Germinal center (tissue), 1 donor: ENCODE measurements around the gene NME9.

Experiments
- DNase-seq: peaks from one replicate; pipeline ENCODE4 v3.0.0; 2012; ENCODE audit warnings: mixed read lengths, low spot score

NME9 gene

DNA sequence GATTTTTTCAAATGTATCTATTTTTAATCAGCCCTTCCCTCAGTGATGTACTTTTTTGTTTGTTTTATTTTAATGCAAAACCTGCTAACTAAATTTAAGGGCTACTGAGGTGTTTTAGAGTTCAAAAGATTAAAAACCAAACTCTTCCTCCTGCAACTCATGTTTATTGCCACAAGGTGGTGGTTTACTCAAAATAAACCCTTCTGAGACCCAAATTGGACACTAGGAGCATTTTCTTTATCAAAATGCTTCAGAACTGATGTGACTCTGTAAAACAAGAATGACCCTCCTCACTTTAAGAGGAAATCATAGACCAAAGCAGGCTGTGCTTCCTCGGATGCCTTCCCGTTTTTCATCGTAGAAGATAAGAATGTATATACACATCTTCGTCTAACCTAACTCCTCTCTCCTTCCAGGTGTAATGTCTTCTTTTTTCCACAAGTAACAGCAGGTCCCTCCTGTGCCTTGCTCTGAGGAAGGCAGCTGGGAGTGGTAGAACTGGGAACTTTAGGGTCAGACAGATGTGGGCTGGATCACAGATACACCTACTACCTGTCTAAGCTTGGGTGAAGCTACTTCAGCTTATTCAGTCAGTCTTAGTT is 2.9 kb upstream of the NME9 start:
- DNase-seq: peak; percentile 42

DNA sequence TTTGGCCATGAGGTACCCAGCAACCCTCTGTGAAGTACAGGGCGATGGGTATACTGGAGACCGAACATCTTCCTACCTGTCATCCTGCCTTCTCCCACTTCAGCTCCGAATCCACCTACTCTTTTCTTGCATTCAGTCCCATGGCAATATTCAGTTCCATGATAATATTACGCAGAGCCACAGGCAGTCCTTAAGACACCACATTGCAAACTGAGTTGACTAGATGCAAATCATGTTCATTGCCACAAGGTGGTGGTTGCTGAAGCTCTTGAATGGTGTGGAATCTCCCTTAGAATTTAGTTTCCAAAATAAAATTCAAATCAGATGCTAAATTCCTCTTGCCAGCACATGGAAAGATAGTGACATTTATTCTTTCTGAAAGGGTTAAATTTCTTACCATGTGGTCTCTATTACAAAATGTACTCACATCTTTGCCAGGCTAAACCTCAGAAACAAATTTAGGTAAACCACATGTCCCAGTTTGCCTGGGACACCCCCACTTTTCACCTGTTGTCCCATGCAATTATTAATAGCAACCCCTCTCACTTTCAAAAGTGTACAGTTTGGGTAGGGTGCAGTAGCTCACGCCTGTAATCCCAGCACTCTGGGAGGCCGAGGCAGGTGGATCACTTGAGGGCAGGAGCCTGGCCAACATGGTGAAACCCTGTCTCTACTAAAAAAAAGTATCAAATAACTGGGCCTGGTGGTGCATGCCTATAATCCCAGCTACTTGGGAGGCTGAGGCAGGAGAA is 1.7 kb upstream of the NME9 start:
- DNase-seq: no peak

DNA sequence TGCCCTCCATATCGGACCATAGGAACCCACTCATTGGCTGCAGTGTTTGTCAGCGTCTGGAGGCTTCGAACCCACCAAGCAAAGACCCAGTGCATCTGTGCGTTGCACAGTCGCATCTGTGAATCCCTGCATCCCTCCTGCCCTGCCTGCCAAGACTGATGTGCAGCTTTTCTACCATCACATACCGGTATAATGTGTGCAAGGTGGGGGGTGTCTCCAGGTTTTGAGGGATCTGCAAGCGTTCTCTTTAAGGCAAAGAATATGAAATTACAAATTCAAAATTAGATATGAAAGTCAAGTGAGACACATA is 288 bp upstream of the NME9 start:
- no peak for DNase-seq

DNA sequence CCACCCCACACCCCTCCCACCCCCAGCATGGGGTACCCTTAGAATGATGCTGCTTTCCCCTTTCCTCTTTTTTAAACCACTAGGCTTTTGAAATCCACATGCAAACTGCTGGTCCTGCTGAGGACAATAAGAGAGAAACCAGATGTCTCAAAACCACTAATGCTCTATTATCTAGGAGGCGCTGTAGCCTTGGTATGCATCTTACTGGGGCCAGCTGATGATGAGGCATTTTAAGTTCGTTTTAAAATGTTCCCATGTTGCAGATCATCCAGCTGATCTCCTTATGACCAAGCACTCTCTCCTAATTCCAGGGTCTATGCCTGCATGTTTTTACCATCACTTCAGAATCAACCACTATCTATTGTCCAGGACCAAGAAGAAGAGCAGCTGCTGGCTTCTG is 1.3 kb downstream of the NME9 start:
- DNase-seq: no peak

DNA sequence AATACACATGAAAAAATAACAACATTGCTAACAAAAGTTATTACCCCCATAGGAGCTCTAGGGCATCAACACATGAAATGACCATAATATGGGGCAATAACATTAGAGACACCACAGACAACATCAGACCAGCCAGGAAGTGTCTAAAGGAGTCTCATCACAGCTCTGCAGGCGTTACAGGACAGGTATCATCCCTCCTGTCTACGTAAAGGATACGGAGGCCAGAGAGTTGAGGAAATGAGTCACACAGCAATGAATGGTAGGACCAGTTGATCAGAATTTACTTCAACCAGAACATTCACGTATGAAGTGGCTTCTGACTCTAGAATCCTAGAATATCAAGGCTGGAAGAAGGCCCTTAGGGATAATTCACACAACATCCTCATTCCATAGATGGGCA is 1.8 kb downstream of the NME9 start:
- DNase-seq: no peak

DNA sequence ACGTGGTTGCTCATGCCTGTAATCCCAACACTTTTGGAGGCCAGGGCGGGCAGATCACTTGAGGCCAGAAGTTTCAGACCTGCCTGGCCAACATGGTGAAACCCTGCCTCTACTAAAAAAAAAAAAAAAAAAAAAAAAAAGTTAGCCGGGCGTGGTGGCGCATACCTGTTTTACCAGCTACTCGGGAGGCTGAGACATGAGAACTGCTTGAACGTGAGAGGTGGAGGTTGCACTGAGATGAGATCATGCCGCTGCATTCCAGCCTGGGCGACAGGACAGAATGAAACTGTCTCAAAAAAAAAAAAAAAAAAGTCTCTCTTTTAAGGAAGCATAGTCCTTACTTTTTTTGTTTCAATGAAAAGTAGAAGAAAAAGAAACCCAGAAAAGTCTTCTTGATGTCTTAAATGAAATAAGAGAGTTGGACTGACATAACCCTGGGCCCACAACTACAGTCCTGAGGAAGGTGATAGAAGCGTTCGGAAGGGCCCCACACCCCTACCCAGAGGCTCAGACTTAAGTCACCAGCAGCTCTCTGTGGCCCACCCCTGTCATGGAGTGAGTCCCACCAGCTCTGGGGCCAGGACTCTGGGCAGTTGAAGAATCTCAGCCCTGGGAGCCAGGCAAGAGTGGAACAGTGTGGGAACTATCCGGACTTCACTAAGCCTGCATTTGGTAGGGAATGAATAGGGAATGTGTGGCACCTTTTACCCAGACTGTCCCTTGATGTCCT is 2.6 kb downstream of the NME9 start:
- no peak for DNase-seq

DNA sequence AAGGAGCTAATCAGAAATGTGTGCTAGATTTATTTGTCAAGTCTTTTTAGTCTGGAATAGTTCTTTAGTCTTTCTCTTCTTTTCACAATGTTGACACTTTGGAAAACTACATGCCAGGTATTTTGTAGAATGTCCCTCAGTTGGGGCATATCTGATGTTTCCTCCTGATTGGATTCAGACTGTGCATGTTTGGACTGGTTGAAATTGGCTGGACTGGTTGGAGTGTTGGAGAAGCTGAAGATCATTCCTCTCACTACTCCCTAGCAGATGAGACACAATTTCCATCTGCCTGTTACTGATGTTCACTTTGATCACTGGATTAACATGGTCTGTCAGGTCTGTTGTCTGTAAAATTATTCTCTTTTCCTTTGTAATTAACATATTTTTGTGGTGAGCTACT is 3.7 kb downstream of the NME9 start:
- no peak for DNase-seq

DNA sequence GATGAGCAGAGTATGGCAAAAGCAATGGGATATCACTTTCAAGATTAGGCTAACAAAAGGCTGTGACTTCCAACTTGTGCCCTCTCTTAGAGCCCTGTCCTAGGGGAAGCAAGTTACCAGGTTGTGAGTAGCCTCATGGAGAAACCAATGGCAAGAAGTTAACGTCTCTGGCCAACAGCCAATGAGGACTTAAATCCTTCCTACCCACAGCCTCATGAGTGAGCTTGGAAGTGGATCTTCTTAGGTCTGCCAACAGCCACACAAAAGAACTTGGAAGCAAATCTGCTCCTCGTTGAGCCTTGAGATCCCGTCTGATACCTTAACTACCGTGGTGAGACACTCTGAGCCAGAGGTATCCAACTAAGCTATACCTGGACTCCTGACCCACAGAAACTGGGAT is 5.7 kb downstream of the NME9 start:
- no peak for DNase-seq

DNA sequence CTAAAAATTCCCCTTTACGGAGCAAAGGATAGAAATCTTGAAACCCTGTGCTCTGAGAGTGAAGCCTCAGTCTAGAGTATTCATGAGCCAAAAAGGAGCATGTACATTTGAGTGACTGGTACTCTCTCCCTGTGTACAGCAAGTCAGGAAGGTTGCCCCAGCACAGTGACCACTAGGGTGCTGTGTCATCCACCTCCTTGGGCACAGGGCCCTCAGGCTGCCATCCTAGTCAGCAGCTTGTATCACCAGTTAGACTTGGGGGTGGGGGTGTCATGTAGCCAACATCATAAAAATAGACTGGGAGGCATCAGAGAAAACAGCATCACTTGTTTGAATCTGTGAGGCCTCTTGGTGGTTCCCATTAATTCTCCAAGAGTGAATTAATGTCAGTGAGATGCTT is 12.0 kb downstream of the NME9 start:
- DNase-seq: no peak

DNA sequence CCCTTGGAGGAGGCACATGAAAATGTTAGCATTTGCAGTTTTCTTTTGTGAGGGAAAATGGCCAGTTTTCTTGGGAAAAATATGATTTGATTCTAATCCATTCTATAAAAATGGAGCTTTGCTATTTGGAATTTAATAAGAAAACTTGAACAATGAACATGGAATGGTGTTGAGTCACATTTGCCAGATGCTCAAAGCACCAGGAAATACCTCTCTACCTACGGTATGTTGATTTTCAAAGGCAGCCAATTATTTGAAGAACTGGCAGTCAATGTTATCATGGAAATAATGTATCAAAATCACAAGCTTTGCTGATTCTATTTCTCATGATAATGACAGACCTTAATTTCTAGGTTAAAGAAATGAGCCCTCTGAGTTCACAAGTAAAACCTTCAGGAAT is 14.9 kb downstream of the NME9 start:
- no peak for DNase-seq

DNA sequence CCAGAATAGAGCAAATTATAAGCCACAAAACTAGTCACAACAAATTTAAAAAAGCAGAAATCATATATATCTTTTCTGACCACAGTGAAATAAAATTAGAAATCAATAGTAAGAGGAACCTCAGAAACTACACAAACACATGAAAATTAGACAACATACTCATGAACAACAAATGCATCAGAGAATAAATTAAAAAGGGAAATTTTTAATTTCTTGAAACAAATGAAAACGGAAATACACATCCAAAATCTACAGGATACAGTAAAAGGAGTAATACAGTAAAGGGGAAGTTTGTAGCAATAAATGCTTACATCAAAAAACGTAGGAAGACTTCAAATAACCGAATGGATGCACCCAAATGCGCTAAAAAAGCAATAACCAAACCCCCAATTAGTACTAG is 19.2 kb downstream of the NME9 start:
- DNase-seq: no peak

DNA sequence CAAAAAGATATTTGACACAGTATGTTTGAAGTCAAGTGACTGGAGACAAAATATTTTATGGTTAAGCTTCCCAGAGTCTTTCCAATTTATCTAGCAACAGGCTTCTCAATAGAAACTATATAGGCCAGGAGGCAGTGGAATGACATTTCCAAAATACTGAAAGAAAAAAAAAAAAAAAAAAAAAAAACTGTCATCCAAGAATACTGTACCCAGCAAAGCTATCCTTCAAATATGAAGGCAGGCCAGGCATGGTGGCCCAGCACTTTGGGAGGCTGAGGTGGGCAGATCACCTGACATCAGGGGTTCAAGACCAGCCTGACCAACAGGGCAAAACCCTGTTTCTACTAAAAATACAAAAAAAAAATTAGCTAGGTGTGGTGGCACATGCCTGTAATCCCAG is 20.9 kb downstream of the NME9 start:
- DNase-seq: no peak

DNA sequence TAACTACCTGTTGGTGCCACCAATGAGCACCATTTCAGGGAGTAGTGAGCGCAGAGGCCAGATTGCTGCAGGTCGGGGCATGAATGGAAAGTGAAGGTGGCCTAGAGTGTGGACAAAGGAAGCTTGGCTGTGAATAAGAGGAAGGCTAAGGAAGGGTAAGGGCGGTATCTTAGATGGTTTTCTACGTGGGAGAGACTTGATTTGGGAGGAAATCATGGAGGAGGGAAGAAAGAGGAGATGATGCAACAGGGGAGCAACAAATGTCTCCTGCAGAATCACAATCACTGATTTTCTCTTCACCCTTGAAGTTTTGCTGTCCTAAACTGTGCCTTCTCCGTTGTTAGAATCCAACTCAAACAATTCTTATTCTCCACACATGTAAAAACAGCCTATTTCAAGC is 21.8 kb downstream of the NME9 start:
- DNase-seq: no peak

DNA sequence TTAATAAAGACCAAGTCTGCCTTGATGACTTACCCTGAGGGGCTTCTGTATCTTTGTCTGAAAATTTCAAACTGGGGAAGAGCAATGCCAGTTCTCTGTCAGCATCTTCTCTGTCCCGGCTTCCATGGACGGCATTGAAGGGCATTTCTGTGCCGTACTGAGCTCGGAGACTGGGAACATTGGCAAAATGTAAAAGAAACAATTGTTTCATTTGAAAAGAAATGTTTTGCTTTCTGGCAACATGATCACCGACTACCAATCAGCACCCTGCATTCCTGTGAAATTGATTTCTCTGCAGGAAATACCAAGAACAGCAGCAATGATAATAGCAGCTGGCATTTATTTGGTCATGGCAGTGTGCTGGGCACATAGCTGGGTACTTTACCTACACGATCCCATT is 26.2 kb downstream of the NME9 start:
- DNase-seq: no peak

DNA sequence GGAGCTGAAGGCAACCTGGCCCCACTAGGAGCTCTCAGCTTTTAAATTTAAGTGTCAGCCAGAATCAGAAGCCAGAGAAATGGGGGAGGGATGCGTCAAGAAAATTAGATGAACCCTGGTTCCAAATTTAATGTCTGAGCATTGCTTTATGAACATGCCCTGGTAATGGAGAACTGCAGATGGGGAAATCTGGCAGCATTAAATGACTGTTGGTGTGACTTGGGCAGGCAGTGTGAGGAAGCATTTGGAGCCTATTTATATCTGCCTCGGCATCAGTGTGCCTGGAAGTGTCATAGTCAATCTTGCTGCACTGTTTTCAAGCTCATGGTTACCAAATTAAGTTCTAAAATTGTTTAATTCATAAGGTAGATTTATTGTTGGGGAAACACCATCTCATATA is 29.0 kb downstream of the NME9 start:
- DNase-seq: no peak

DNA sequence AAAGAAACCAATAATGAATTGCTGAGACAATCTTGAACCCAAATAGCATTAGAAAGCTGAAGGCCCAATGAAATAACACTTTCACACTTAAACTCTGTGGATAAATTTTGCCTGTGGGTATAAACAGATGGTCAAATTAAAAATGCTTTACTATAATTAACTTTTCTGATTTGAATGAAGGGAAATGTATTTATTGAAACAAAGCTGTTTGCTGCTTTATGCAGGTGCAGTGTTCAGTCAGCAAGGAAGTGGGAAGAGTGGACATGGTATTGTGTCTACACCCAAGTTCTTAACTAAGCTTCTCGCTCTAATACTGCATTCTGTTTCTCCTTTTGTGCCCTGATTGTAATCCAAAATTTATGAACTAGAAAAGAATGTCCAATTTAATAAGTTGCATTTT is 31.8 kb downstream of the NME9 start:
- no peak for DNase-seq

DNA sequence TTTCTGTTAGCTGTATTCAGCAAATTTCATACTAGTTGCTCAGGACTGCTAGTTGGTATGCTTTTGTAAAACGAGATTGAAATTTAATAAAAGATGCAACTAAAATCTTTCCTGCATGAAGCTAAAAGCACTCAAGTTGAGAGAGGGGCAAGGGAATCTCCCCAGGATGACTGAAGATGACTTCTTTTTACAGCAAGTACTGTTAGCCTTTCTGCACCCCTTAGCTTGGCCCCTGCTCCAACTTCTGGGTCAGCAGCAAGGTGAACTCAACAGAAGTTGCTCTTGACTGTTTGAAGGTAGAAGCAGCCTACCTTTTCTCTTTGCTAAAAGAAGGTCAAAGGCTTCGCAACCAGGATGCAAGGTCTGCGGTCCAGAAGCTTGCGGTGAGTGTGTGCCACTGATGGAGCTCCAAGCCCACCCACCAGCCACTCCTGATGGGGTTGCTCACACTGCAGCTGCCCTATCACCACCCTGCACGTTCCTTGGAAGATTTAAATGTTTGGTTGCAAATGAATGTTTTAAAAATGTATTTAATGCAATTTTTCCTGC is 32.5 kb downstream of the NME9 start:
- no peak for DNase-seq

DNA sequence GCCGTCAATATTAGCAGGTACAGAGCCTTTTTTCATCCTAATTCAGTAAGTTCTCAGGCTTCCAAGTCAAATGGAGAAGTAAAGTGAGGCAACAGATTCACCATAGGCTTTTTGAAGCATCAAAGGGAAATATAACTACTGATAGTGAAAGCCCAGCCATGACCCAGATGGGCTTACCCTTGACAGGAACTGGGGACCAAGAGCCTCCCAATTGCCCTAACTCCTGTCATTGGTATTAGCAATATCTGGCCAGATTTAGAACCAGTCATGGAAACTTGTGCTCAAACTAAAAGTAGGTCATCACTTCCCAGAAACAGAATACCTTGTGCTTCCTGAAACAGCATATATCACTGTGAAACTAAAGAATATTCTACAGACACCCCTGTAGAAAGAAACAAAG is 33.0 kb downstream of the NME9 start:
- peak; percentile 18 for DNase-seq

DNA sequence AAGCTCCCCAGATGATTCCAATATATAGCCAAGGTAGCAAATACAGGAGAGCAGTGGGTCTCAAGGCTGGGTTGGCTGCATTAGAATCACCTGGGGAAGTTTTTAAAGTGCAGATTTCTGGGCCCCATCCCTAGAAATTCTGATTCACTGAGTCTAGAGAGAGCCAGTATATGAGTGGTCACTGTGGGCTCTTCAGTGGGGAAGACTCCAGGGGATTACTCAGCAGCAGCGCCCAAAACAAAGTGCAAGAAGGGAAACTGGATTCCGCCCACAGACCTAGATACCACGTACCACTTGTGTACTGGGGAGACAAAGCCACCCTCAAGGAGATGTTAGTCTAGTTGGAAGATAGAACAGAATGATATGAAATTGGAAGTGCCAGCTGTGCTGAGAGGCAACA is 40.0 kb downstream of the NME9 start:
- DNase-seq: no peak

DNA sequence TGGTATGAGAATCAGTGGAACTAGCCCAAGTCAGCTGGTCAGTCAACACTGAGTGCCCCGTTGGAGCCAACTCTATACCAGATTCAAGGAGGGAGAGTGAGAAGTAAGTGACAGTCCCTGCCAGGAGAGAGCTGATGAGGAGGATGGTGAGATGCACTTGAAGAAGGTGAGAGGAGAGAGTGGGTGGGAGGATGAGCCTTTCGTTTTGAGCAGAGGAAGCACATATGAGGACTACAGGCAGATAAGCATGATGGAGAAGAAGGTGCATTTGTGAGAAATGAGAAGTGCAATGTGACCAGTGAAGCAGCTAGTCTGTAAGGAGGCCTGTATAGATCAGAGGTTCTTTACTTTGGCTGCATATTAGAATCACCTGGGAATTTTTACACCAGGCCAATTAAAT is 40.4 kb downstream of the NME9 start:
- DNase-seq: no peak

DNA sequence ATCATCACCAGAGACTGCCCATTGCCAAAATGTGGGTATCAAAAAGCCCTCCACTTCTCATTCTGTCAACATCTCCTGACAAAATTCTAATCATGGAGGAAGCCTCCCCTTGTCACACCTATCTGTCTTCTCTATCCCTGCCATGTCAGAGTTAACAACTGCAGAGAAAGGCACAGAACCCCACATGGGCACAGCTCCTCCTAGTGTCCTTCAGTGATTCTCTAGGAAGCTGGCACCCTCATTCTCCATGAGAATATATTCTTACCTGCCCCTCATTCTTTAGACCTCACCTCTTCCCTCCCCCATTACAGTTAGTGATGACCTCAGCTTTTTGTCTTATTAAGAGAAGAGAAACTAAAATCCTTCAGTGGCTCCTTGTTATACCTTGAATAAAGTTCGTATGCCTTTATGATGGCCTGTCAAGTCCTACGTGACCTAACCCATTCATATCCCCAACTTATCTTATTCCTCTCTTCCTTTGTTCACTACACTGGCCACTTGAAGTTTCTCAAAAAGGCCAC is 44.6 kb downstream of the NME9 start:
- no peak for DNase-seq

DNA sequence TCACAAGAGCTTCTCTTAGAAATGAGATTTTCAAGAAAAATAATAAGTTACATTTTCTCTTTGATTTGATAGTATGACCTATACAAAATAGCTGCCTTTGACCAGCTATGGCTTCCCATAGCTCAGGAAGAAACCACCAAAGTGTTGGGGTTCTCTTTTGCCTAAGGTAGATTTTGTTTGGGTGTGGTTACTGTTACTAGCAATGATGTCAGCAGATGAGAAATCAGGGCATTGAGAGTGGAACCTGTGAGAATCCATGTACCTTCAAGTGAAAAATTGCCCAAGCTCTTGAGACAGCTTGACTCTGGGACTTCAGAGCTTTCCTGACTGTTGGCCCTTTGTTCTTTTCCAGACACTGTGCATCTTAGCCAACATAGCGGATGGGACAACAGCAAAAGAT is 45.6 kb downstream of the NME9 start:
- DNase-seq: no peak

DNA sequence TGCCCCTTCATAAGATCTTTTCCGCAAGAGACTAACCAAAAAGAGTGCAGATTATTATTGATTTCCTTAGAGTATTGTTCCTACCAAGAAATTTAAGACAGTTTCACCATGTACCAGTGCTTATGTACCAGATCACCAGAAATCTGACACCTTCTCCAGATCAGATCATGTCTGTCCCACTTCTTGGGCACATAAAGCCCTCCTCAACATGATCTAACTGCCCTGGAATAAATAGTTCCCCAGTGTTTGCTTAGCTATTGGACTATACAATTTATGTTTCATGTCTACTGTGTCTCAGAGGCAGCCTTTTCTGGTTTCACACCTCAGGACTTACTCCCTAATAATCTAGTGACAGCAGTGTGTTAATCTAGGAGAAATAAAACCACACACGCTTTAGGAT is 46.8 kb downstream of the NME9 start:
- no peak for DNase-seq
